ENCODE measurements around the gene ATXN7L3. TPM values are rescaled to one million over a fixed set of nuclear protein-coding genes. Genes with fewer than 3 reads are reported as not detected.

Gene ATXN7L3
- total and polyA plus RNA-seq, 9 of the 15 experiments (the other 6 are each of a cell fraction or from before 2014, with no cell fraction given): 0.62 to 66.1 (median 33.2) TPM

DNA sequence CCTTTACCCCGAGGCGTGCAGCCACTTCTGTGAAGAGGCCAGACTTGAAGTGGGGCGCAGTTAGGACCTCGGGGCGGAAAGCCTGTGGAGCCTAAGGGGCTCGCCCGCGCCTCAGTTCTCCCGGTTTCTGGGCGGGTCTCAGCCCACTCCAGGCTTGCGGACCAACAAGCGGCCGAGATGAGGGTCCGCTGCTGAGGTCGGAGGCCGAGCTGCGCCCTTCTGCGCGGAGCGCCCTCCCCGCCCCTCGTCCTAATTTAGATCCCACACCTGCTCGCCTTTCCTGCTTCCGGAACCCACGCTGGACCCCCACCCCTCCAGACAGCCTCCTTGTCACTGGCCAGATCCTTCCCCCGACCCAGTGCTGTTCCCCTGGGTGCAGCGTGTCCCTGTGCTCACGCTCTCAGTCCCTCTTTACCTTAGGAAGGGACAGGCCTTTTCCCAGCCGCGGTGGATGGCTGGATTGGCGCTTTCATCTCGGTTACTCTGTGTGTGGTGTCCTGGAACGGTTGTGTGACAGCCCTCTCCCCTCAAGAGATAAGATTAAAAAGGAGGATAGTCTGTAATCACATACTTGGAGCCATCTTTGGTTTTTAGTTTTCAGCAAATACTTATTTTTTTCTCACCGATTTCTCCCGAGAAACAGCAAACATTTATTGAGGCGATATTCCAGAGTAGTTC, 933 bp upstream of the ATXN7L3 start (continued):
- TF ChIP-seq SRSF1 (IDR thresholded peaks at IDR 0.05; ENCODE audit: low read depth, low read length) (no peak), HMGN3 (IDR thresholded peaks at IDR 0.05; ENCODE audit: borderline replicate concordance, extremely low read depth, insufficient read length, low read depth, low read length) (no peak), MYBL2 (IDR thresholded peaks at IDR 0.05; ENCODE audit: low read depth) (no peak), MYBL2 (CRISPR knock-in tag; IDR thresholded peaks at IDR 0.05; ENCODE audit: borderline replicate concordance) (no peak), NCOA2 (IDR thresholded peaks at IDR 0.05; ENCODE audit: partially characterized antibody in 2 of 2) (no peak), ASH1L (IDR thresholded peaks at IDR 0.05; ENCODE audit: borderline replicate concordance, low read depth, partially characterized antibody) (no peak), PTTG1 (tag; IDR thresholded peaks at IDR 0.05; ENCODE audit: low read depth) (no peak), SPI1 (IDR thresholded peaks at IDR 0.05; ENCODE audit: borderline replicate concordance, low read depth, low read length) (no peak), ZNF384 (IDR thresholded peaks at IDR 0.05; ENCODE audit: low read depth, low read length) (no peak), KAT2B (IDR thresholded peaks at IDR 0.05; ENCODE audit: low read depth, low read length) (no peak), BRF1 (IDR thresholded peaks at IDR 0.05; ENCODE audit: borderline replicate concordance, extremely low read depth, insufficient read length) (no peak), SMAD4 (CRISPR knock-in tag; conservative IDR thresholded peaks at IDR 0.05) (0 out of 2 replicates have a peak, but pooled peaks have one; percentile 13), TAF9B (IDR thresholded peaks at IDR 0.05; ENCODE audit: partially characterized antibody) (no peak), ZNF778 (CRISPR knock-in tag; IDR thresholded peaks at IDR 0.05) (no peak), RFX1 (IDR thresholded peaks at IDR 0.05) (no peak), ZBTB8A (IDR thresholded peaks at IDR 0.05; ENCODE audit: partially characterized antibody) (no peak), RBM14 (IDR thresholded peaks at IDR 0.05; ENCODE audit: borderline replicate concordance, insufficient read depth, low read depth, low read length) (0 out of 2 replicates have a peak, but pooled peaks have one; percentile 30), SMAD3 (CRISPR knock-in tag; conservative IDR thresholded peaks at IDR 0.05) (no peak), SREBF2 (CRISPR knock-in tag; IDR thresholded peaks at IDR 0.05) (no peak), CREB1 (IDR thresholded peaks at IDR 0.05) (no peak), CREB1 (CRISPR knock-in tag; IDR thresholded peaks at IDR 0.05) (no peak), U2AF2 (optimal IDR thresholded peaks at IDR 0.05; ENCODE audit: low read depth, low read length) (no peak), ZBTB17 (CRISPR knock-in tag; IDR thresholded peaks at IDR 0.05) (no peak)
- TF ChIP-seq, protein P1, sequence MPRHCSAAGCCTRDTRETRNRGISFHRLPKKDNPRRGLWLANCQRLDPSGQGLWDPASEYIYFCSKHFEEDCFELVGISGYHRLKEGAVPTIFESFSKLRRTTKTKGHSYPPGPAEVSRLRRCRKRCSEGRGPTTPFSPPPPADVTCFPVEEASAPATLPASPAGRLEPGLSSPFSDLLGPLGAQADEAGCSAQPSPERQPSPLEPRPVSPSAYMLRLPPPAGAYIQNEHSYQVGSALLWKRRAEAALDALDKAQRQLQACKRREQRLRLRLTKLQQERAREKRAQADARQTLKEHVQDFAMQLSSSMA (CRISPR knock-in tag; IDR thresholded peaks at IDR 0.05): no peak
- TF ChIP-seq, protein P2, sequence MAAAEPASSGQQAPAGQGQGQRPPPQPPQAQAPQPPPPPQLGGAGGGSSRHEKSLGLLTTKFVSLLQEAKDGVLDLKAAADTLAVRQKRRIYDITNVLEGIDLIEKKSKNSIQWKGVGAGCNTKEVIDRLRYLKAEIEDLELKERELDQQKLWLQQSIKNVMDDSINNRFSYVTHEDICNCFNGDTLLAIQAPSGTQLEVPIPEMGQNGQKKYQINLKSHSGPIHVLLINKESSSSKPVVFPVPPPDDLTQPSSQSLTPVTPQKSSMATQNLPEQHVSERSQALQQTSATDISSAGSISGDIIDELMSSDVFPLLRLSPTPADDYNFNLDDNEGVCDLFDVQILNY (CRISPR knock-in tag; IDR thresholded peaks at IDR 0.05): peak; percentile 55; the same call in 1 of the 2 replicates

Measured in K562 (cell line).